GM18520 (cell line): Measurements from ENCODE around the gene SHE.
"Not testable (repeated sequence)": the region's sequence is repeated elsewhere in the genome, so short reads cannot be mapped to it uniquely, and the experiment has no call there.

Experiments
- ATAC-seq: cut with Tn5 transposase; IDR thresholded peaks from one replicate; pipeline ENCODE4 v1.9.1; 2021; ENCODE audit not compliant: unreplicated experiment

Gene SHE

DNA sequence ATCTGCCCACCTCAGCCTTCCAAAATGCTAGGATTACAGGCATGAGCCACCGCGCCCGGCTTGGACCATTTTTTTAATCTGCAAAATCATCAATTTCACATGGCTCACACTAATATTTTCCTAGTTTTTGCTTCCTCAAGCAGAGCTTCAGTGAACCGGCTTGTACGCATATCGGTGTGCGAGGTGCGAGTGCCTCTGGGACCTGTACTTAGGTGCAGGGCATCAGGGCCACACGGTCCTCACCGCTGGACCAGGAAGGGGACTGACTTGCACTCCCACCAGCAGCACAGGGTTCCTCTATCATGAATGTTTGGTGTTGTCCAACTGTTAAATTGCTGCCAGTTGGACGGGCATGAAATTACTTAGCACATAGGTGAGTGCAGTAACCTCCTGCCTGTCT lies 15.4 kb upstream of the SHE start:
- ATAC-seq: no peak

DNA sequence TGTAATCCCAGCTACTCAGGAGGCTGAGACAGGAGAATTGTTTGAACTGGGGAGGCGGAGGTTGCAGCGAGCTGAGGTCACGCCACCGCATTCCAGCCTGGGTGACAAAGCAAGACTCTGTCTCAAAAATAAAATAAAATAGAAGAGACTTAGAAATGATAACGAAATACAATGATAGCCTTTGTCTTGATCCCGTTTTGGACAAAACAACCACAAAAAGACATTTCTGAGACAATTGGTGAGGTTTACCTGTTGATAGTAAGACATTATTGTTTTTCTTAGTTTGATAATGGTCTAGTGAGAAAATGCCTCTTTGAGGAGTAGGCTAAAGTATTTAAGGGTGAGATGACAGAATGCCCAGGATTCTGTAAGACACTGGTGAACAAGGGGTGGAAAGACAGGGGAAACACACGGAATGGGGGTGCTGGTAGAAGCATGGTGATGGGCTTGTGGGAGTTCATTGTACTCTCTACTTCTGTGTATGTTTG lies 11.9 kb upstream of the SHE start:
- ATAC-seq: no peak

DNA sequence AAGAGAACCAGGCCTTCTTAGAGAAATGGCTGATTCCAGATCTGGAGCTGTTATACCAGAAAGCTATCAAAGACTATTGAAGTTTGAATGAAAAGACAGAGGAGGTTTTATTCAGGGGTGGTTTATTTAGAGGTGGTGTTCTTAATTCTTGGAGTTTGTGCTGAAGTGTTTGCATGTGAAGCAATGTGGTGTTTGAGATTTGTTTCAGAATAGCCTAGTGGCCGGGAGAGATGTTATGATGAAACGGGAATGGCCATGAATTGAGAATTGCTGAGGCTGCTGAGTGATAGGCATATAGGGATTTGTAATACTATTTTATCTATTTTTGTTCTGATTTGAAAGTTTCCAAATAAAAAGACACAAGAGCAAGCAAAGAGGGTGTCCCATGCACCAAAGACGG lies 10.5 kb upstream of the SHE start:
- ATAC-seq: no peak

DNA sequence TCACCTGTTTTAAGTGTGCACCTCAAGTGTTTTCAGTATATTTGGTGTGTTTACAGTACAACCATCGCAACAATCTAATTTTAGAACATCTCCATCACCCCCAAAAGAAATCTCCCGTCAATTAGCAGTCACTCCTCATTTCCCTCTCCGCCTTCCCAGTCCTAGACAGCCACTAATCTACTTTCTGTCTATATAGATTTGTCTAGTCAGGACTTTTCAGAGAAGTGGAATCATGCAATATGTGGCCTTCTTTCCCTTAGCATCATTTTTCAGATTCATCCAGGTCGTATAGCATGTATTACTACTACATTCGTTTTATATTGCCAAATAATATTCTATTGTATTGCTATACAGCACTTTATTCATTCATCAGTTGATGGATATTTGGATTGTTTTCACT lies 1.7 kb upstream of the SHE start:
- ATAC-seq: no peak

DNA sequence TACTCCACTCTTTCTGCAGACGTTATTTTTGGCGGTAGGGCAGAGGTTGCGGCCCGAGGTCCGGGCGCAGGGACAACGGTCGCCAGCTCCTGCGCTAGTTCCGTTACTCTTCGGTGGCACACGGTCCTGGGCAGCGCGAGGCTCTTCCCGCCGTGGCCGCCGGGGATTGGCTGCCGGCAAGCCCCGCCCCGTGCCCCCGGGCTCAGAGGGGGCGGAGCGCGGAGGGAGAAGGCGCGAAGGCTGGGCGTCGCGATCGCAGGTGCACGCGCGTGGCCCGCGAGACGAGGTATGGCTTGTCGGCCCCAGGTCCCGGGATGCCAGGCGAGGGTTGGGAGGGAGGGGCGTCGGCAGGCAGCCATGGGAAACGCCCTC lies 518 bp upstream of the SHE start:
- no peak for ATAC-seq

DNA sequence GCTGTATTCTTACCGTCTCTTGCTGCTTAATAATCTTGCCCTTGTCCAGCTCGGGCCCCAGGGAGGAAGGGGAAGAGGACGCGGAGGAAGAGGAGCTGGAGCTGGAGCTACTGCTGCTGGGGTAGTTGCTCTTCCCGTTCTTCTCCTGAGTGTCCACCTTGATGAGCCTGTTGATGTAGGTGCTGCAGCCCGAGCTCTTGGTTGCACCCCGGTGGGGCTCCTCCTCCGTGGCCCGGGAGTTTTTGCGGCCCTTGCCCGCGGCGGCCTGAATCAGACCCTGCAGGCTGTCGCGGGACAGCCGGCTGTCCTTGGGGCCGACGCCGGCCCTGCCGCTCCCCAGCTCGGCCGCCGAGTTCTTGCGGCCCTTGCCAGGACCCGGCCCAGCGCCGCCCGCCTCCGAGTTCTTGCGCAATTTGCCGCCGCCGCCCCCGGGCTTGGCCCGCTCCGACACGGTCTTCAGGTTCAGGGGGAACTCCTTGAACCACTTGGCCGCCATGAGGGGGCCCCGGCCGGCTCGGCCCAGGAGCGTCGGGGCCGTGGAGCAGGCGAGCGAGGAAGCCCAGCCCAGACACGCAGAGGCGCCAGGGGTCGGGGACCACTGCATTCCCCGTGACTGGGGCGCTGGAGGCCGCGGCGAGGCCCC lies 668 bp downstream of the SHE start:
- ATAC-seq: no peak

DNA sequence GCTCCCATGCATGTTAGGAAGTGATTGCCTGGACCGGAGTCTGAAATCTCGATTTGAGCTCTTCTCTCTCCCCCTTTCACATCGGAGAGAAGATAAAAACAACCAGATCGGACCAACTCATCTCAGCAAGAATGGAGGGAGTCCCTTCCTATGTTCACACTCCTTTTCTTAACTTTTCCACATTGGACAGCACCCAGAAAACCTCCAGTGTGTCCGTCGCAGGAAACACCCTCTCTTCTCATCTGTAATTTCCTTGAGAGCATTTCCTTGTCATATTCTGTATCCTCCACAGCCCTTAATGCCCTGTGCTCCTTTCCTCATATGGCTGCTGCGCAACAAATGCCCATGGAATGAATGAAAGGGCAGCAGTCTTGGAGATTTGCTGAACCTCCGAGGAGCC lies 1.7 kb downstream of the SHE start:
- ATAC-seq: no peak

DNA sequence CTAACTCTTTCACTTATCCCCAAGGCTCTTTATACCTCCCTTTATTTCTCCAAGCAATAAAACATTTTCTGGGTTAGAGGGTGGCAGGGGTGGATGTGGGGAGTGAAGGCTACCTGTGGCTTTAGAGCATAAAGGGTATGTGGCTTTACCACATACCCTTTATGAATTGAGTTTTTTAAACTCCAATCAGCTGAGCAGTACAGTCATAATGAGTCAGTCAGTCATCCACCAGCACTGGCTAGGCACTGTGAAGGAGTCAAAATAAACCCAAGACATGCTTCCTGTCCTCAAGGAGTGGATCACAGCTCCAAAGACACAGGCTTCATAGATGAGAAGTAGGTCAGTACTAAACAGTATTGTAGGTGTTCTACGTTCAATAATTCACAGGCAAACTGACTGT lies 2.8 kb downstream of the SHE start:
- no peak for ATAC-seq

DNA sequence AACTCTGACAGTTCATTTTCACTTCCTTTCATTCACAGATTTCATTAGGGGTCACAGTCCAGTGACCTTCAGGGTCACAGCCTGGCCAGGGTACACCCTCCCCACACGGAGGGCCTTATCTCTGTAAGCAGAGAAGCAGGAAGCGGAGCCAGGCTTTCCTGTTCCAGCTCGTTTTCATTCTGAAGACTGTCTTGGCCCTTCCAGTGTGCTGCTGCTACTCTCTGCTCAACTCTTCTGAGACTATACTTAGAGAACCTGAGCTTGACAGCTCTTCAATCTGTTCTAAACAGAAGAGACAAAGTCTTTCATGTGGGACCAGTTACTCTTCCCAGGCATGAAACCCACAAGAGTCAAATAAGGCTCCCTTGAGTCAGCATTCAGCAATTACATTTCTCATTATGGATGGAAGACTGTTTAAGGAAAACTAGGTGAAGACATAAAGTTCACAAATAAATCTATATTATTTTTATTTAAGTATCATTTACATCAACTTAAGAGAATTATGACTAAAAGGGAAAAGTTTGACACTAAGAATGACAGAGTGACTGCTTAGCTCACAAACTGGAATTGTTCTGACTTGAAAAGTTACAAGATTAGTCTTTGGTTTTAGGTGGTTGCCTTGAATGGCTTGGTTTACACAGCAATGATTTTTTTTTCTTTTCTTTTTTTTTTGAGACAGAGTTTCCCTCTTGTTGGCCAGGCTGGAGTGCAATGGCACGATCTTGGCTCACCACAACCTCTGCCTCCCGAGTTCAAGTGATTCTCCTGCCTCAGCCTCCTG lies 5.0 kb downstream of the SHE start:
- no peak for ATAC-seq

DNA sequence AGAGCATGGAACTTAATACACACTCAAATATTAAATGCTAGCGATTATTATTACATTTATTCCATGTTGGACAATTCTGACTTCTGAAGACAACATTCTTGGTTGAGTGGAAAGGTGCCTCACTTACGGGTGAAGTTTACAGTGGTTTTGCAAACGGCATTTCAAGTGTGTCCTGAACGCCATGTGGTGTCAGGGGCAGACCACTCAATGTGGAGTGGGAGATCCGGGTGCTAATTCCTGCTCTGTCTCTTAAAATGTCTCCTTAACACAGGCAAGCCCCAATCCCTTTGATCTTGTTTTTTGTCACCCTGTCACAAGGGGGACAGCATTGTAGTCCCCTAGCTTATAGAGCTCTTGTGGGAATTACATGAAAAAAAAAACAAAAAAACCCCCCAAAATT lies 5.8 kb downstream of the SHE start:
- ATAC-seq: no peak

DNA sequence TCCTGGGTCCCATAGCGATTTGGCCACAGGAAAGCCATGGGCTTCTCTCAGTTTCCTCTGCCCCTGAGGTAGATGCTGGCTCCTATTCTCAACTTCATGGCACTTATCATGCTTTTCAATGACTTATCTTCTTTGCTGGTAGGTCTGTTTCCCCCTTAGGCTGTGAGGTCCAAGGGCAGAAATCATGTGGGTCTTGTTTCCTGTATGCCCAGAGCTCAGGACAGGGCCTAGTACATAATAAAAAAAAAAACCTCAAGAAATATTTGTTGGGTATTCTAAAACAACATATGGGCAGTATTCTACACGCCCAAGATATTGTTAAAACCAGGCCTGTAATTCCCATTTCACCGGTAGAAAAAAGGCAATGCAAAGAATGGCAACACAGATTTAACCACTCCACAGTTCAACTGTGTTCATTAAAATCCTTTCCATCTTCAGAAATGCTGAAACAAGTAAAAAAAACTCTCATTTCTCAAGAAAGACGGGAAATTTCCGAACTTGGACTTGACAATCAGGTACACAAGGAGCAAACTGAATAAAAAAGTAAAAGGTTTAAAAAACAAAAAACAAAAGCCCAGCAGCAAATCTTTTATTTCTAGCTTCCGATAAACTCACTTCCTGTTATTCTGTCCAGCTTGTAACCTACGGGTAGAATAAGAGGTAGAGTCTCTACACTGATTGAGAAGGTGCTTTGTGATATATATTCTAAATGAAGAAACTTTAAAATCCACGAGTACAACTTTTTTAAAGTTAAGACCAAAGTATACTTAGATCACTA lies 6.5 kb downstream of the SHE start:
- no peak for ATAC-seq

DNA sequence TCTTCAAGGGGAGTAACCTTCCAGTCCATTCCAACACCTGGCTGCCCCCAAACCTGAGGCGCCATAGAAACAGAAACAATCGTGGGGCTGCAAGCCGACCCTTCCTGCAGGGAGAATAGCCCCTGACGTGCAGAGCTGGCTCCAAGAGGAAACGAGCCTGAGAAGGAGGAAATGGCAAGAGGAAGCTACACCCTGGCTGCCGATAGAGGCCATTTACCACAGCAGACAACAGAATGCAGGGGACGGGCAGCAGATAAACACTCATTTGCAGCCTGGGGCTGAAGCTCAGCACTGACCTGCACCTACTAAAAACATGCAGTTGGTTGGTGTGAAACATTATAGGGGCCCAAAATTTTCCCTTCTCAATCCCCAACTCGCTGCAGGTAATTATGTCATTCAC lies 8.9 kb downstream of the SHE start:
- ATAC-seq: no peak

DNA sequence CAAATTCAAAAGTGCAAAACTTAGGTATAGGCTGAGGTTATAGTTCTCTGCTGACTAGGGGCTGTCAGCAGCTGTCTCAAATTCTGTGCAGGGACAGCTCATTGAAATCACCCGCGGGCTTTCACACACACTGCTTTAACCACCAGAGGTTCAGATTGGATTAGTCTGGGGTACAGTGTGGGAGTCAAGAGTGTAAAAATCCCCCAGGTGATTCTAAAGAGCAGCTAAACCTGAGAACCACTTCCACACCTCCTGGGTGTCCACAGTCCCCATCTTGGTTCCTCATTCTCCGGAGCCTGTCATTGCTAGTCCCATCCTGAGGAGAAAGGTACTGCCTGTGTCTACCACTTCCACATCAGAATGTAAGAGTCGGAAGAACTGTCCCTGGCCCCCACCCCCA lies 10.1 kb downstream of the SHE start:
- no peak for ATAC-seq

DNA sequence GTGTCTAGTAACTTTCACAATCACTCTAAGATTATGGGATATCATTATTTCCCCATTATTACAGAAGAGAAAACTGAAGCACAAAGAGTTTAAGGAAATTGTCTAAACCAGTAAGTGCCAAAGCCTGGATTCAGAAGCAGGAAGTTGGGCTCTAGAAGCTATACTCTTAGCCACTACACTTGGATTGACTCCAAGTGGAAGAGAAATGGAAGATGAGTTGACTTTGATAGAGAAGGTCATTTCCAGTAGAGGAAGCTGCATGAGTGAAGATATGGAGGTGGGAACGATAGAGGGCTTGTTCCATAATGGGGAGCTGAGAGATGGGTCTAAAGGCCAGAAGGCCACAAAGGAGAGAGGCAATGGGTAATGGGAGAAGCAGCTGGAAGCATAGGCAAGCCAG lies 11.9 kb downstream of the SHE start:
- no peak for ATAC-seq

DNA sequence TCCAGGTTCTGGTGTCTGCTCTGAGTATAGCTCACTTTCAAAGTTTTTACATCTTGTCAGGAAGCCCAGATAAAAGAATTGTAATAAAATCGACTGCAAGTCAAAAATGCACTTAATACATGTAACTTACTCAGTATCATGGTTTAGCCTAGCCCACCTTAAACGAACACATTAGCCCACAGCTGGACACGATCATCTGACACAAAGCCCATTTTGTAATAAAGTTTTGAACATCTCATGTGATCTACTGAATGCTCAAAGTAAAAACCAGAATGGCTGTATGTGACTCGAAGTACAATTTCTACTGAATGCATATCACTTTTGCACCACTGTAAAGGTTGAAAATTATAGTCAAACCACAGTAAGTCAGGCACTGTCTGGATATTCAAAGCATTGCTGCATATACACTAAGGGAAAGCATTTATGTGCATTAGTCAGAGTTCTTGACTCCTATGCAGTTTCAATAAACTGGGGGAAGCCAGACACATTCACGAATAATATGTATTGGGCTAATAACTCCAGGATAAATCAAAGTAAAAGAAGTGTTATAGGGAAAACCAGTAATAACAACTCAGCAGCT lies 12.4 kb downstream of the SHE start:
- no peak for ATAC-seq

DNA sequence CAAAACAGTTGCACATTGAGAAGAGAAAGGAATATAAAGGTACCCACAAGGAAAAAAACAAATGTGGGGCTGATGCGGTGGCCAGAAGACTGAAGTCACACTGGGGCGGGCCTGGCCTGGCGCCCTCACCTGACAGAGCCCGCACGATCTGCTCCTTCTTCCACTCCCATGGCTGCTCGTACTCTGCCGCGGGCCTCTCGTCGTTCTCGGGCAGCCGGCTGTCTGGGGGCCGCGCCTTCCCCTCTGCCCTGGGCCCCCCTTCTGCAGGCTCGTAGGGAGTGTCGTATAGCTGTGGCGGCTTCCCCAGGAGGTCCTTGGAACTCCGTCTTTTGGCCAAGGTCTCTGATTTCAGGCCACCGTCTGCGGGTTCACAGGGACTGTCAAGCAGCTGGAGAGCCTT lies 13.3 kb downstream of the SHE start:
- ATAC-seq: no peak

DNA sequence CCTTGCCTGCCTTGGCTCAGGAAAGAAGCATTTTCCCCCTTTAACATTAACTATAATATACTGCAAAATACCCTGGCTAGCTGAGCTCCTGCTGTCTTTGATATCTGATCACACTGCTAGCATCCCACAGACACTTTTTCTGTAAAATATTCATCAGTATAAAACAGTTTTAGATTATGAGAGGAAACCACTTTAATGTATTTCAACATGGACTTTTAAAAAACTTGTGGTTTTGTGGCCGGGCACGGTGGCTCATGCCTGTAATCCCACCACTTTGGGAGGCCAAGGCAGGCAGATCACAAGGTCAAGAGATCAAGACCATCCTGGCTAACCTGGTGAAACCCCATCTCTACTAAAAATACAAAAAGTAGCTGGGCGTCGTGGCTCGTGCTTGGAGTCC lies 15.5 kb downstream of the SHE start:
- ATAC-seq: not testable (repeated sequence)

DNA sequence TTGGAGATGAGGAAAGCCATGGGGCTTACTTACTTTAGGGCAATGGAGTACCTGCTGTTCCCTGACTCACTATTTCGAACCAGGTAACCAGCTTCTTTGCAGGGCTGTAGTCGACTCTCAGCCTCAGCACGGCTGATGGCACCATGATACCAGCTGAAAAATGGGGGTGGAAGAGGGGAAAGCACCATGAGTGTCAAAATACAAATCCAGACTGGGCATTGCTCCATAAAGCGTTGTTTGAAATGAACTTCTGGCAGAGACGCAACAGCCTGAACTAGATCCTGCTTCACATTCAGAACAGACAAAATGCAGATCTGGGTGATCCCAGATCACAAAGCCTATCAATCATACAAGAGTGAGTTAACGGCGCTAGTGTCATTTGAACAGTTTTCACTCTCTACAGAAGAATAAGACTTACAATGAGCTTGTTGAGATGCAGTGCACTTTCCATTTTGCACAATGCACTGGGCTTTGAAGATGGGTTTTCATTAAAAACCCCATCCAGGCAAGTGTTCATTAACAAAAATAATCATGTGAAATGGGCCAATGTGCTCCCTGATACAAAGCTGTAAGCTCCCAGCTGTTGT lies 16.2 kb downstream of the SHE start:
- ATAC-seq: no peak

DNA sequence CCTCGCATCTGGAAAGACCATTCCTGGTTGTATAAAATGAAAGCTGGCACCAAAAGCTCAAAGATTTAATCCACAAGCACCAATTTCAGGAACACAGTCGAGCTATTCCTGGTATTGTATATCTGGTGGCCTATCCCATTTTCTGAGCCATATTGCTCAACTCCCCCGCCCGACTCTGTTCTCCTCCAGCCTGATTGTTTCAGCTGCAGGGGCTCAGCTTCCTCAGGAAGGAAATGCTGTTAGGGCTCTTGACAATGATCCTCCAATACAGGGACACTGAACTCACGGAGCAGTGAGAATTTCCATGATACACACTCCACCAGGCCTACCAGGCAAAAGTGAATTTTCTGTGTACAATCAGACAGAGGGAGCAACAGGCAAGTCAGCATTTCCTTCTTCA lies 17.1 kb downstream of the SHE start:
- ATAC-seq: no peak

DNA sequence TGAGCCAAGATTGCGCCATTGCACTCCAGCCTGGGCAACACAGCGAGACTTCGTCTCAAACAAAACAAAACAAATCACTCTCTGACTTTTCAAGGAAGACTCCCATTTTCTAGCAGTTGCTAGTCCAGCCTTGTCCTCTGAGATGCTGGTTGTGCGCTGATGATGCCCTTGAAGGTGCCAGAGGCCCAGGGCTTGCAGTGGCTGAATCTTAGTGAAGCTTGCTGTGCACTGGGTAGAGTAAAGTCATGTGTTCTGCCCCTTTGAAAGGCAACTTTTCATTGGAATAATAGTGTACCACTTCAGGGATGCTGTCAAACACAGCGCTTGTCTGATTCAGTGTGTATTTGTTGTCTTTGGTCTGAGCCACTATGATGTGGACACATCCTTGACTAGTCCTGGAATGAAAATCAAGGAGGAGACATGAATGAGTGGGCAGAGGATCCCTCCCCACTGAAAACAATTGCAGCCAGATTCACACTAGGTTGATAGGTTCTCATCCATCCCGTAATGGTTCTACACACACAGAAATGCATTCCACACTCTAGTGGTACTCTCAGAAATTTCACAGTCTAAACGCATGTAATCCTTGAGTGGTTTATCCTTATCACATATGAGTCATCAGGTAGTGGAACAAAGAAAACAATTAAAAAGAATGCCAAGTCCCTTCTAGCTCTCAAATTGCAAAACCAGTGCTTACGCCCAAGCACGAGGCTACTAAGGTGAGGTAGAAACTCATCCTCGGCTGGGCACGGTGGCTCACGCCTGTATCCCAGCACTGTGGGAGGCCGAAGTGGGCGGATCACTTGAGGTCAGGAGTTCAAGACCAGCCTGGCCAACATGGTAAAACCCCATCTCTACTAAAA lies 18.0 kb downstream of the SHE start:
- ATAC-seq: no peak
